Vagina (tissue), 2 donors: Measurements from ENCODE around the gene C3.

Experiments used
- CTCF ChIP-seq, 3 experiments: fragments of 450-650 bp in 2 of 3; fragments of 200-600 bp in 1 of 3; sonication (generic) in 1 of 3; IDR thresholded peaks; one replicate each; pipeline ENCODE4 v1.5.1; 2017 to 2019; ENCODE audit warnings: antibody characterized with exemption in 3 of 3, mild to moderate bottlenecking in 2 of 3, moderate library complexity in 2 of 3
- POLR2A ChIP-seq, 2 donors: fragments of 450-650 bp; IDR thresholded peaks; one replicate each; pipeline ENCODE4 v1.6.1; 2017; ENCODE audit warnings: antibody characterized with exemption in 2 of 2, mild to moderate bottlenecking in 2 of 2, moderate library complexity in 2 of 2
- POLR2AphosphoS5 ChIP-seq, 2 donors: sonication (generic); formaldehyde crosslinking; IDR thresholded peaks; one replicate each; pipeline ENCODE4 v1.9.0; 2017; ENCODE audit warnings: antibody characterized with exemption in 2 of 2, mild to moderate bottlenecking in 2 of 2, low read depth in 1 of 2; ENCODE audit not compliant: insufficient read depth in 1 of 2

GRCh38 chr19:6654347-6655310 is 65.8 kb downstream of the C3 start:
- TF ChIP-seq CTCF (IDR thresholded peaks at IDR 0.05), result no peak
- no peak for TF ChIP-seq POLR2AphosphoS5 (IDR thresholded peaks at IDR 0.05; ENCODE audit: insufficient read depth in 1 of 2, low read depth in 1 of 2)
- TF ChIP-seq POLR2A (IDR thresholded peaks at IDR 0.05), result no peak
